ENCODE measurements around the gene FGD5. TPM values are rescaled to one million over a fixed set of nuclear protein-coding genes. Genes with fewer than 3 reads are reported as not detected.

Gene FGD5
- total and polyA plus RNA-seq, 2 donors from 2014 or later: 18.7 to 40.1 TPM

- Histone ChIP-seq H3K9ac (ENCODE audit: low read length in 3 of 3) (no peak overlapping the region), H3K9me3 (ENCODE audit: control insufficient read depth in 2 of 3, insufficient read depth in 1 of 3, low read length in 3 of 3) (no peaks in the 10 kb centered on the region), H3K4me3 (ENCODE audit: low read length in 3 of 3) (no peak overlapping the region), H3K4me1 (ENCODE audit: control insufficient read depth in 2 of 3, insufficient read depth in 2 of 3, low read depth in 1 of 3, low read length in 3 of 3) (no peaks in the 10 kb centered on the region), H3K27me3 (ENCODE audit: control insufficient read depth, insufficient read depth, low read length) (no peaks in the 10 kb centered on the region), H3K27ac (ENCODE audit: low read depth in 2 of 2, low read length in 2 of 2) (no peak overlapping the region), H3K36me3 (ENCODE audit: control insufficient read depth in 2 of 3, insufficient read depth in 3 of 3, low read length in 3 of 3) (peaks cover 0 to under 1% (median 0%) of the 10 kb centered on the region in 3 donors)
- intact Hi-C loops (cut with DNase I): no loop called here
- FAIRE-seq (no peak), DNase-seq (no peak)
- no peak for TF ChIP-seq CTCF (IDR thresholded peaks at IDR 0.05; ENCODE audit: borderline replicate concordance, extremely low read depth, insufficient read depth)
These were observed 110.7 kb downstream of the FGD5 start for GRCh38 chr3:14929310-14930074.

- no peaks in the 10 kb centered on the region for H3K9me3 ChIP-seq (ENCODE audit: control insufficient read depth in 2 of 3, insufficient read depth in 1 of 3, low read length in 3 of 3)
- DNase-seq (peak in 1 of 5 donors; percentile 41), FAIRE-seq (no peak)
- H3K36me3 ChIP-seq (ENCODE audit: control insufficient read depth in 2 of 3, insufficient read depth in 3 of 3, low read length in 3 of 3): no peaks in the 10 kb centered on the region
- intact Hi-C loops (cut with DNase I): no loop called here
- no peak for TF ChIP-seq CTCF (IDR thresholded peaks at IDR 0.05; ENCODE audit: borderline replicate concordance, extremely low read depth, insufficient read depth)
- H3K27me3 ChIP-seq (ENCODE audit: control insufficient read depth, insufficient read depth, low read length): no peaks in the 10 kb centered on the region
- no peak overlapping the region for H3K9ac ChIP-seq (ENCODE audit: low read length in 3 of 3)
- H3K27ac ChIP-seq (ENCODE audit: low read depth in 2 of 2, low read length in 2 of 2): no peak overlapping the region
- H3K4me3 ChIP-seq (ENCODE audit: low read length in 3 of 3): no peak overlapping the region
- H3K4me1 ChIP-seq (ENCODE audit: control insufficient read depth in 2 of 3, insufficient read depth in 2 of 3, low read depth in 1 of 3, low read length in 3 of 3): no peaks in the 10 kb centered on the region
These were observed 115.2 kb downstream of the FGD5 start for GRCh38 chr3:14933820-14934425.

GRCh38 chr3:14935592-14936345 lies 117.0 kb downstream of the FGD5 start:
- no peaks in the 10 kb centered on the region for H3K9me3 ChIP-seq (ENCODE audit: control insufficient read depth in 2 of 3, insufficient read depth in 1 of 3, low read length in 3 of 3)
- no peak overlapping the region for H3K4me3 ChIP-seq (ENCODE audit: low read length in 3 of 3)
- H3K36me3 ChIP-seq (ENCODE audit: control insufficient read depth in 2 of 3, insufficient read depth in 3 of 3, low read length in 3 of 3): no peaks in the 10 kb centered on the region
- DNase-seq (no peak), FAIRE-seq (no peak)
- peak overlapping the region in 1 of 2 donors; percentile 56 for H3K27ac ChIP-seq (ENCODE audit: low read depth in 2 of 2, low read length in 2 of 2)
- intact Hi-C loops (cut with DNase I): no loop called here
- no peak overlapping the region for H3K9ac ChIP-seq (ENCODE audit: low read length in 3 of 3)
- no peak for TF ChIP-seq CTCF (IDR thresholded peaks at IDR 0.05; ENCODE audit: borderline replicate concordance, extremely low read depth, insufficient read depth)
- H3K27me3 ChIP-seq (ENCODE audit: control insufficient read depth, insufficient read depth, low read length): no peaks in the 10 kb centered on the region
- H3K4me1 ChIP-seq (ENCODE audit: control insufficient read depth in 2 of 3, insufficient read depth in 2 of 3, low read depth in 1 of 3, low read length in 3 of 3): peaks cover 0 to 5% (median 2%) of the 10 kb centered on the region in 3 donors

All from kidney (tissue), 14 donors.